Spinal cord (tissue), 10 donors: ENCODE results near the gene SZT2. TPM values are rescaled to one million over a fixed set of nuclear protein-coding genes. Genes with fewer than 3 reads are reported as not detected.

ENCODE experiments used
- DNase-seq, 6 donors: peaks; one replicate each; pipeline versions ENCODE4 v3.0.0 to v3.0.0-alpha.2; 2013 to 2015; ENCODE audit warnings: low spot score in 6 of 6, low read depth in 4 of 6
- H3K27ac ChIP-seq: one replicate; pipeline ENCODE4 v1.5.1; 2013; ENCODE audit warnings: low read depth, low read length, control low read depth
- H3K27me3 ChIP-seq: one replicate; pipeline ENCODE4 v1.6.1; 2013; ENCODE audit warnings: low read length; ENCODE audit not compliant: control insufficient read depth, insufficient read depth
- H3K36me3 ChIP-seq: one replicate; pipeline ENCODE4 v1.6.1; 2013; ENCODE audit warnings: low read length; ENCODE audit not compliant: control insufficient read depth, insufficient read depth
- H3K4me1 ChIP-seq: one replicate; pipeline ENCODE4 v1.6.1; 2013; ENCODE audit warnings: low read length; ENCODE audit not compliant: control insufficient read depth, insufficient read depth
- H3K4me3 ChIP-seq: one replicate; pipeline ENCODE4 v1.5.1; 2013; ENCODE audit warnings: low read depth, low read length, control low read depth
- H3K9me3 ChIP-seq: one replicate; pipeline ENCODE4 v1.6.1; 2013; ENCODE audit warnings: low read length; ENCODE audit not compliant: control insufficient read depth, insufficient read depth
- WGBS: methylation state at CpG from one replicate; pipeline ENCODE4 v1.1.5; 2013; ENCODE audit warnings: missing lambda C conversion rate; ENCODE audit not compliant: insufficient coverage; 5-methylcytosine and 5-hydroxymethylcytosine counted together
- polyA plus RNA-seq, 2 donors: library from polyadenylated mRNA; unstranded; fragments of 120-200 nt; gene quantifications; one replicate each; pipeline ENCODE4 v1.2.1, GENCODE V29; 2013; ENCODE audit not compliant: insufficient read length in 2 of 2
- total RNA-seq, 2 donors: library from RNA; depleted of rRNA in 1 of 2; stranded (reverse); fragments of 120-200 nt in 1 of 2; fragments of >200 nt in 1 of 2; gene quantifications; one replicate each; pipeline versions ENCODE4 v1.2.3 to v1.2.4, GENCODE V29; 2013 to 2014
- donor health status: healthy.

Gene SZT2
- total and polyA plus RNA-seq, 4 donors = 23.1 to 37.8 (median 27.7) TPM

DNA sequence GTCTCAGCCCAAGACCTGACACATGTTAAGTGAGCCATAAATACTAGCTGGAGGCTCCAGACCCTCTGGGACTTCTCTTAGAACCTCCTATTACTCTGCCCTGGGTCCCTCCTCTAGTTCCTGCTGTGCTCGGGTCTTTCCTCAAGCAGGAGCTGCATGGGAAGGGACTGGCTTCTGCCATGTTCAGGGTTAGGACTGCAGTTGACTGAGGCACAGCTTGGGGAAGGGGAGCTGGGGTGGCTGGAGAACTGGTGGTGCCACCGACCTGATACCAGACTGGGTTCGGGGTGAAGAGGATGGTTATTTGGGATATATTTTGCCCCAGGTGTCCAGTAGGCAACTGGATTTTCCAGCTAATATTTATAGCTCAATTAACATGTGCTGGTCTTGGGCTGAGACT lies 48.3 kb downstream of the SZT2 start:
- Histone ChIP-seq H3K27ac (no peak overlapping the region), H3K36me3 (peaks cover 79% of the 10 kb centered on the region), H3K4me1 (no peaks in the 10 kb centered on the region), H3K9me3 (no peaks in the 10 kb centered on the region), H3K4me3 (no peak overlapping the region), H3K27me3 (no peaks in the 10 kb centered on the region)
- no peak for DNase-seq
- WGBS = 92% methylated on average over 2 of the region's 3 CpGs

DNA sequence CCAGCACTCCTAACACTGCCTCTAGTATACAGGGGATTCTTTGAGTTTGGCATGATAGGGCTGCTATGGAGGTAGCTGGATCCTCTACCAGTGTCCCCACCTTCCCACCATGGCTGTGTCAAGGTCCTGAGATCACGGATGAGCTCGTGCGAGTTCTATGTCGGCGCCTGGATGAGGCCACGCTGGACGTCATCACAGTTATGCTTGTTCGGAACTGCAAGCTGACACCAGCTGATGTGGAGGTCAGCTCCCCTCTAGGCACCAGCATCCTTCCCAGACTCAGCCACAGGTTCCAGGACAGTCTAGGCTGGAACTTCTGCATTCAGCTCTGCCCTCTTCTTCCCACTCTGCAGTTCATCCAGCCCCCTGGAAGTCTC lies 48.9 kb downstream of the SZT2 start:
- Histone ChIP-seq H3K27ac (no peak overlapping the region), H3K4me3 (no peak overlapping the region), H3K9me3 (no peaks in the 10 kb centered on the region), H3K27me3 (no peaks in the 10 kb centered on the region), H3K36me3 (peaks cover 79% of the 10 kb centered on the region), H3K4me1 (no peaks in the 10 kb centered on the region)
- DNase-seq = no peak
- WGBS = 95% methylated on average over 8 of the region's 8 CpGs

DNA sequence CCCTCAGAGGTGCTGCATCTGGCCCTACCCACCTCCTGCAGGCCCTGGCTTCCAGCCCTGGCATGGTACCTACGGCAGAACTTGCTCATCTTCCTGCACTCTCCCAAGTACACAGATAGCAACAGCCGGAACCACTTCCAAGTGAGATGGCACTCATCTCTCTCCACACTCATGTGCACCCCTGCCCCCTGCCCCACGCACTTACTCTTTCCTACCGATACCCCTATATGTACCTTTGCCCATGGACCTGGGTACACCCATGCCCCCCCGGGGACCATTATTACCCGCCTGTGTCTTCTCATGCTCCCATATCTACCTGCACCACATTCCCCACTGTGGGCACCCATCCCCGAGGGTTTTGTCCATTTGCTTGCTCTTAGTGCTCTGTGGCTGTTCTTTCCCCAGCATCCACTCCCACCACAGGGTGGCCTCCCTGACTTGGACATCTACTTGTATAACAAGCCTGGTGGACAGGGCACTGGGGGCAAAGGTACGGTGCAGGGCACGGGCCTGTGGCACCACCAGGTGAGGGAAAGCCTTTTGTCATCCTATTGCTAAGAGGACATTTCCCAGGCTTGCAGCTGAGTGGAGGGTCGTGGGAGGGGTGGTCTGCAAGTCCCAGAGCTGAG lies 49.4 kb downstream of the SZT2 start:
- Histone ChIP-seq H3K9me3 (no peaks in the 10 kb centered on the region), H3K4me1 (no peaks in the 10 kb centered on the region), H3K36me3 (peaks cover 79% of the 10 kb centered on the region), H3K27me3 (no peaks in the 10 kb centered on the region), H3K27ac (no peak overlapping the region), H3K4me3 (no peak overlapping the region)
- DNase-seq = no peak
- WGBS = 94% methylated on average over 10 of the region's 10 CpGs

DNA sequence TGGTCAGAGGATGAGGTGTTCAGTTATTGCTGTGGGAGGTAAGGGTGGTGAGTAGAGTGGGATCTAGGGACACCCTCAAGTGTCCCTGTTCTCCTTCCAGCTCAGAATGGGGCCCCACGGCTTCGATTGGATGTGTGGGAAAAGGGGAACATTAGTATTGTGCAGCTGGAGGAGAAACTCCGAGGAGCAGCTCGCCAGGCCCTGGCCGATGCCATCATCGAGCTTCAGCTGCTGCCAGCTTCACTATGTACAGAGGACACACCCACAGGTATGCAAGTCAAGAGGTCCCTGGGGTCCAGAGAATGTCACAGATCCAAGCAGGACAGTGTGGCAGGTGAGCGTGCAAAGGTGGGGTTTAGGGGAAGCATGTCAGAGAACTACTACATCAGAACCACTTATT lies 50.1 kb downstream of the SZT2 start:
- DNase-seq = no peak
- Histone ChIP-seq H3K36me3 (peaks cover 81% of the 10 kb centered on the region), H3K9me3 (no peaks in the 10 kb centered on the region), H3K4me3 (no peak overlapping the region), H3K27me3 (no peaks in the 10 kb centered on the region), H3K27ac (no peak overlapping the region), H3K4me1 (no peaks in the 10 kb centered on the region)
- WGBS = 97% methylated on average over 5 of the region's 7 CpGs

DNA sequence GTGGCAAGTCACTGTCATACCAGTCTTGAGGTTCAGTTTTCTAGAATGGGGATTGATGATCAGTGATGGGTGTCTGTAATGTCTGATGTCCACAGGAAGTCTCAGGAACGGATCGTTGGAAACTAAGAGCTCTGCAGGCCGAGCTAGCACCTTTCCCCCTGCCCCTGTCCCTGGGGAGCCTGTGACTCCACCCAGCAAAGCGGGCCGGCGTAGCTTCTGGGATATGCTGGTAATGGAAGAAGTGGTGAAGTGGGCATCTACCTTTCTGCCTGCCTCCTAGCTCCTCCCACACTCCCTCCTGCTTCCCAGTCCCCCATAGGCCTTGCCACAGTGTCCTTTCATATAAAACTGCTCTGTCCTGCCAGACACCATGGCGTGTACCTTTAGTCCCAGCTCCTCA lies 50.7 kb downstream of the SZT2 start:
- H3K36me3 ChIP-seq = peaks cover 79% of the 10 kb centered on the region
- DNase-seq = no peak
- H3K4me3 ChIP-seq = no peak overlapping the region
- no peaks in the 10 kb centered on the region for H3K27me3 ChIP-seq
- H3K27ac ChIP-seq = no peak overlapping the region
- no peaks in the 10 kb centered on the region for H3K9me3 ChIP-seq
- no peaks in the 10 kb centered on the region for H3K4me1 ChIP-seq
- WGBS = 94% methylated on average over 3 of the region's 7 CpGs

DNA sequence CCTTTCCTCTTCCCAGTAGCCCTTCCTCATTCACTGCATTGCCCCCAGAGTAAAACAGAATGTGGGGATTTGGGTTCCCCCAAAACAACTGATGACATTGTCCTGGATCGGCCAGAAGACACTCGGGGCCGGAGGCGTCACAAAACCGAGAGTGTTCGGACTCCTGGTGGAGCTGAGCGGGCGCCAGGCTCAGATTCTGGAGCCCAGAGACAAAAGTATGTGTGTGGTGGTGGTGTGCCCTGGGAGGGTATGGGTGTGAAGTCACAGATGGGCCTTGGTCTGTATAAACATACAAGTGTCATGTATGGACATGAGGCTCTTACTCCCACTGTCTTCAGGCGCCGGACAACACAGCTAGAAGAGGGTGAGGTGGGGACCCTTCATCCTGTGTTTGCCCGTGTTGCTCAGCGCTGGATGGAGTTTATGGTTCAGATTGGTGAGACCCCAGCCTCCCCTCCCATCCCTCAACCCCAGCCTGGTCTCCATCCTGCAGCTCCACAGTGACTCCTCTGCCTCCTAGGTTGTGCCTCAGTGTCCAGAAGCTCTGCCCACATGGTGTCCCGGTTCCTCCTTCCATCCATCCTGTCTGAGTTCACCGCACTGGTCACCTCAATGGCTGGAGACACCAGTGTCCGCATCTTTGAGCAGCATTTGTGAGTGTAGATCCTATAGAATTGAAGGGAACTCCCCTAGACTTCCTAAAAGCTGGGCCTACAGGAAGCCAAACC lies 51.6 kb downstream of the SZT2 start:
- 97% methylated on average over 8 of the region's 15 CpGs for WGBS
- H3K27ac ChIP-seq = no peak overlapping the region
- no peaks in the 10 kb centered on the region for H3K9me3 ChIP-seq
- peaks cover 84% of the 10 kb centered on the region for H3K36me3 ChIP-seq
- DNase-seq = no peak
- no peaks in the 10 kb centered on the region for H3K27me3 ChIP-seq
- no peaks in the 10 kb centered on the region for H3K4me1 ChIP-seq
- H3K4me3 ChIP-seq = no peak overlapping the region

DNA sequence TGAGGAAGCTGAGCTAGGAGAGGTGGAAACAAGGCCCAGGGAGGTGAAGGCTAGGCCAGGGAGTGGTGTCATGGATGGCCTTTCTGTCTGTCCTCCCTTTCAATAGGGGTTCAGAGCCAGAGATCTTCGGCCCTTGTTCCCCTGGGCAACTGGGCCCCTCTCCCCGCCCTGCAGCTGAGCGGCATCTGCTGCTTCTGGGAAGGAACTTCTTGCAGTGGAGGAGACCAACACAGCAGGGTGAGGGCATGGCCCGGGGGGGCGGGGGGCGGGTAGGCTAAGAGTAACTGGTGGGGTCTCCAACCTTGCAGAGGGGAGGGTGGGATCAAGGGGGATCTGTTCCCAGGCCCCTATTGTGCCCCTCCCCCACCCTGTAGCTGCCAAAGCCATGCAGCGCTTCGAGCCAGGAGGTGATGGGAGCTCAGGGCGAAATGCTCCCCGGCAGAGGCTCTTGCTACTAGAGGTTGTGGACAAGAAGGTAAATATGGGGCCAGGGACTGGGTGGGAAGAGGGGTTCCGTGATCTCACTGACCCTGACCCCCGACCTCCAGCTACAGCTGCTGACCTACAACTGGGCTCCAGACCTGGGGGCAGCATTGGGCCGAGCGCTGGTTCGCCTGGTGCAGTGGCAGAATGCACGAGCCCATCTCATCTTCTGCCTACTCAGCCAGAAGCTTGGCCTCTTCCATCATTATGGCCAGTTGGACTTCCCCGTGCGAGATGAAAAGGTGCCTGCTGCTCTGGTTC lies 52.4 kb downstream of the SZT2 start:
- no peaks in the 10 kb centered on the region for H3K27me3 ChIP-seq
- no peaks in the 10 kb centered on the region for H3K4me1 ChIP-seq
- WGBS = 89% methylated on average over 13 of the region's 18 CpGs
- no peak for DNase-seq
- no peak overlapping the region for H3K27ac ChIP-seq
- H3K36me3 ChIP-seq = peaks cover 91% of the 10 kb centered on the region
- no peak overlapping the region for H3K4me3 ChIP-seq
- no peaks in the 10 kb centered on the region for H3K9me3 ChIP-seq

DNA sequence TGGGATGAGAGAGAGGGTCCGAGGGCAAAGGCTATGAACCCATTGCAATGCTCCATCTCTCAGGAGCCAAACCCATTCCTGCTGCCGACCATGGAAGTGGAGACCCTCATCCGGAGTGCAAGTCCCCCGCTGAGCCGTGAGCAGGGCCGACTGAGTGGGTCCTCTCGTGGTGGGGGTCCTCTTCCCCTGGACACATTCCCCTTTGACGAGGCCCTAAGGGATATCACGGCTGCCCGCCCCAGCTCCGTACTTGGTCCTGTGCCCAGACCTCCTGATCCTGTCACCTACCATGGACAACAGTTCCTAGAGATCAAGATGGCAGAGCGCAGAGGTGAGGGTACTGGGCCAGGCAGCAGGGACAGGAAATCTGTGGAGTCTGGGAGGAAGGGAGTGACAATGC lies 53.1 kb downstream of the SZT2 start:
- Histone ChIP-seq H3K36me3 (peaks cover 94% of the 10 kb centered on the region), H3K27me3 (no peaks in the 10 kb centered on the region), H3K4me1 (peaks cover under 1% of the 10 kb centered on the region), H3K9me3 (no peaks in the 10 kb centered on the region), H3K27ac (no peak overlapping the region), H3K4me3 (no peak overlapping the region)
- WGBS = 93% methylated on average over 9 of the region's 12 CpGs
- DNase-seq = no peak

DNA sequence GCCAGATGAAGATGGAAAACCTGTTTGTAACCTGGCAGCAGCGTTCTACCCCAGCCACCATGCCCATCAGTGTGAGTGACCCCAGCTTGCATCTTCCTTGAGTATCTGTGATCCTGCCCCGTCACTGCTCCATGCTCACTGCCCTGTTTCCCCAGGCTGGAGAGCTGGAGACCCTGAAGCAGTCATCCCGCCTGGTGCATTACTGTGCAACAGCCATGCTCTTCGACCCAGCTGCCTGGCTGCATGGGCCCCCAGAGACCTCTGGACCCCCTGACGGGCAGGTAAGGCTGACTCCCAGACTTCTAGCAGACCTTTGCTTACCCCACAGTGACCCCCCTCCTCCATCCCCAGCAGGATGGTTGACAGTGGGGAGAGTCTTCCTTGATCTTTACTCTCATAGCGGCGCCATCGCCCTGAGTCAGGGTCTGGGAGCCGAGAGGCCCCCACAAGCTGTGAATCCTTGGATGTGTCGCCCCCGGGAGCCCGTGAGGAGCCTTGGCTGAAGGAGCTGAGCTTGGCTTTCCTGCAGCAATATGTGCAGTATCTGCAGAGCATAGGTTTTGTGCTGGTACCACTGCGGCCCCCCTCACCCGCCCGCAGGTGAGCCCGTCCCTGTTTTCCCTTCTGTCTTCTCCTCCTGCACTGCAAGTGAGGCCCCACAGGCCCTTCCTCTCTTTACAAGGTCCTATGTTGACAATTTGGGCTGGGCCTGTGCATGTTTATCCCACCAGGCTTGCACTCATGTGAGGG lies 53.7 kb downstream of the SZT2 start:
- Histone ChIP-seq H3K27me3 (no peaks in the 10 kb centered on the region), H3K9me3 (no peaks in the 10 kb centered on the region), H3K36me3 (peaks cover 95% of the 10 kb centered on the region), H3K4me1 (peaks cover 6% of the 10 kb centered on the region), H3K4me3 (no peak overlapping the region), H3K27ac (no peak overlapping the region)
- WGBS = 96% methylated on average over 15 of the region's 16 CpGs
- no peak for DNase-seq
